Caco-2 (cell line): ENCODE measurements around the gene KCND3. TPM values are rescaled to one million over a fixed set of nuclear protein-coding genes. Genes with fewer than 3 reads are reported as not detected.

Experiments used
- BruUV-seq: library from RNA; stranded (reverse); fragments of 400-500 nt; replicated peaks from 2 replicates; lab custom pipeline; 2021; lab: Mats Ljungman, UMichigan
- CTCF ChIA-PET: fragments of 300-600 bp; sonication (Branson Sonifier 250); formaldehyde crosslinking; loops from one replicate; lab custom pipeline; 2022; ENCODE audit warnings: antibody characterized with exemption; lab: Charles Lee
- POLR2A ChIA-PET: fragments of 300-600 bp; sonication (Branson Sonifier 250); formaldehyde crosslinking; loops from one replicate; lab custom pipeline; 2022; ENCODE audit warnings: antibody characterized with exemption; lab: Charles Lee
- DNase-seq, 2 experiments: peaks; one replicate each; pipeline versions ENCODE4 v3.0.0 to v3.0.0-alpha.2; 2020 to 2022
- H3K27me3 ChIP-seq: replicated peaks from 2 replicates; pipeline ENCODE4 v1.6.0; 2011; ENCODE audit warnings: low read length; ENCODE audit not compliant: control insufficient read depth, insufficient read depth
- H3K36me3 ChIP-seq: 2 replicates; pipeline ENCODE4 v1.5.1; 2011; ENCODE audit warnings: low read length; ENCODE audit not compliant: control insufficient read depth, insufficient read depth
- H3K4me1 ChIP-seq: fragments of 250-450 bp; sonication (Bioruptor Pico); 2 replicates; pipeline ENCODE4 v1.5.1; 2020; ENCODE audit warnings: mild to moderate bottlenecking
- H3K4me3 ChIP-seq: 2 replicates; pipeline ENCODE4 v1.5.1; 2011; ENCODE audit warnings: low read depth, mild to moderate bottlenecking, control low read depth, low read length
- H3K9me3 ChIP-seq: fragments of 250-450 bp; sonication (Bioruptor Pico); 2 replicates; pipeline ENCODE4 v1.5.1; 2020; ENCODE audit warnings: mild to moderate bottlenecking, moderate library complexity
- H3K27ac Mint-ChIP-seq: one replicate; pipeline ENCODE4 v1.8.0; 2022; ENCODE audit warnings: mixed read lengths; ENCODE audit not compliant: unreplicated experiment
- H3K27me3 Mint-ChIP-seq: one replicate; pipeline ENCODE4 v1.8.0; 2022; ENCODE audit warnings: mixed read lengths; ENCODE audit not compliant: insufficient read depth, unreplicated experiment
- H3K36me3 Mint-ChIP-seq: one replicate; pipeline ENCODE4 v1.8.0; 2022; ENCODE audit warnings: mild to moderate bottlenecking, mixed read lengths; ENCODE audit not compliant: insufficient read depth, unreplicated experiment
- H3K4me1 Mint-ChIP-seq: one replicate; pipeline ENCODE4 v1.8.0; 2022; ENCODE audit warnings: low read depth, mixed read lengths; ENCODE audit not compliant: unreplicated experiment
- H3K4me3 Mint-ChIP-seq: one replicate; pipeline ENCODE4 v1.8.0; 2022; ENCODE audit warnings: mild to moderate bottlenecking, moderate library complexity, mixed read lengths; ENCODE audit not compliant: unreplicated experiment
- H3K9me3 Mint-ChIP-seq: one replicate; pipeline ENCODE4 v1.8.0; 2022; ENCODE audit warnings: mixed read lengths; ENCODE audit not compliant: unreplicated experiment
- intact Hi-C: fragments of 100-400 bp; cut with micrococcal nuclease; formaldehyde crosslinking; loops from one replicate; pipeline ENCODE4 v1.10.0; 2022; ENCODE audit not compliant: unreplicated experiment
- total RNA-seq: library from RNA; stranded (reverse); gene quantifications from 2 replicates; pipeline ENCODE4 v1.2.3, GENCODE V29; 2022
- TF ChIP-seq, protein P1 (sequence below), 2 experiments: fragments of 200-600 bp in 1 of 2; IDR thresholded peaks; 1 replicate in 1 of 2; 2 replicates in 1 of 2; pipeline versions ENCODE4 v1.5.1 to v1.8.0; 2011 to 2022; ENCODE audit warnings: antibody characterized with exemption in 1 of 2, control low read depth in 1 of 2, inconsistent platforms in 1 of 2, low read depth in 1 of 2, low read length in 1 of 2, mild to moderate bottlenecking in 1 of 2, moderate library complexity in 1 of 2; ENCODE audit not compliant: insufficient read depth in 1 of 2, severe bottlenecking in 1 of 2, unreplicated experiment in 1 of 2

The KCND3 gene
- total RNA-seq, 1 experiment from 2014 or later = 5.1 TPM

GRCh38 chr1:111952125-111952657 is 37.3 kb downstream of the KCND3 start:
- POLR2A ChIA-PET = no interaction called here
- CTCF ChIA-PET = no interaction called here
- intact Hi-C loops = no loop called here
- no peaks in the 10 kb centered on the region for H3K9me3 ChIP-seq
- H3K4me3 Mint-ChIP-seq = no peak overlapping the region
- H3K4me1 ChIP-seq = no peaks in the 10 kb centered on the region
- peaks cover 4% of the 10 kb centered on the region for H3K36me3 Mint-ChIP-seq
- peaks cover 7% of the 10 kb centered on the region for H3K4me1 Mint-ChIP-seq
- H3K27ac Mint-ChIP-seq = no peak overlapping the region
- H3K27me3 Mint-ChIP-seq = no peaks in the 10 kb centered on the region
- no peaks in the 10 kb centered on the region for H3K9me3 Mint-ChIP-seq
- no TSS peak for BruUV-seq
- H3K36me3 ChIP-seq = no peaks in the 10 kb centered on the region
- TF ChIP-seq, protein P1, sequence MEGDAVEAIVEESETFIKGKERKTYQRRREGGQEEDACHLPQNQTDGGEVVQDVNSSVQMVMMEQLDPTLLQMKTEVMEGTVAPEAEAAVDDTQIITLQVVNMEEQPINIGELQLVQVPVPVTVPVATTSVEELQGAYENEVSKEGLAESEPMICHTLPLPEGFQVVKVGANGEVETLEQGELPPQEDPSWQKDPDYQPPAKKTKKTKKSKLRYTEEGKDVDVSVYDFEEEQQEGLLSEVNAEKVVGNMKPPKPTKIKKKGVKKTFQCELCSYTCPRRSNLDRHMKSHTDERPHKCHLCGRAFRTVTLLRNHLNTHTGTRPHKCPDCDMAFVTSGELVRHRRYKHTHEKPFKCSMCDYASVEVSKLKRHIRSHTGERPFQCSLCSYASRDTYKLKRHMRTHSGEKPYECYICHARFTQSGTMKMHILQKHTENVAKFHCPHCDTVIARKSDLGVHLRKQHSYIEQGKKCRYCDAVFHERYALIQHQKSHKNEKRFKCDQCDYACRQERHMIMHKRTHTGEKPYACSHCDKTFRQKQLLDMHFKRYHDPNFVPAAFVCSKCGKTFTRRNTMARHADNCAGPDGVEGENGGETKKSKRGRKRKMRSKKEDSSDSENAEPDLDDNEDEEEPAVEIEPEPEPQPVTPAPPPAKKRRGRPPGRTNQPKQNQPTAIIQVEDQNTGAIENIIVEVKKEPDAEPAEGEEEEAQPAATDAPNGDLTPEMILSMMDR (IDR thresholded peaks at IDR 0.05; ENCODE audit: insufficient read depth in 1 of 2, low read depth in 1 of 2, low read length in 1 of 2, severe bottlenecking in 1 of 2, unreplicated experiment in 1 of 2) = no peak
- H3K4me3 ChIP-seq = no peak overlapping the region
- no peaks in the 10 kb centered on the region for H3K27me3 ChIP-seq
- no peak for DNase-seq

- BruUV-seq = no TSS peak
- peaks cover 4% of the 10 kb centered on the region for H3K36me3 Mint-ChIP-seq
These were observed 41.0 kb downstream of the KCND3 start for GRCh38 chr1:111948209-111949171.

More at GRCh38 chr1:111948209-111949171, 41.0 kb downstream of the KCND3 start:
- peaks cover 7% of the 10 kb centered on the region for H3K4me1 Mint-ChIP-seq
- H3K4me3 Mint-ChIP-seq = no peak overlapping the region
- H3K9me3 Mint-ChIP-seq = no peaks in the 10 kb centered on the region
- H3K27me3 ChIP-seq = no peaks in the 10 kb centered on the region
- no peak overlapping the region for H3K4me3 ChIP-seq
- no peaks in the 10 kb centered on the region for H3K4me1 ChIP-seq
- no peaks in the 10 kb centered on the region for H3K27me3 Mint-ChIP-seq
- no peak overlapping the region for H3K27ac Mint-ChIP-seq
- TF ChIP-seq, protein P1 (IDR thresholded peaks at IDR 0.05; ENCODE audit: insufficient read depth in 1 of 2, low read depth in 1 of 2, low read length in 1 of 2, severe bottlenecking in 1 of 2, unreplicated experiment in 1 of 2) = no peak
- ChIA-PET POLR2A (no interaction called here), CTCF (no interaction called here)
- no peak for DNase-seq
- intact Hi-C loops = loop anchor here (10.0 kb wide), 1 partner anchor 46 kb away; no protein-coding TSS in a partner anchor
- H3K9me3 ChIP-seq = no peaks in the 10 kb centered on the region
- no peaks in the 10 kb centered on the region for H3K36me3 ChIP-seq
